HG03280 (cell line): ENCODE data around the gene U2AF2.

Experiments
- ATAC-seq: cut with Tn5 transposase; IDR thresholded peaks from one replicate; pipeline ENCODE4 v1.9.1; 2021; ENCODE audit warnings: mild to moderate bottlenecking, moderate library complexity; ENCODE audit not compliant: unreplicated experiment

U2AF2 gene

GRCh38 chr19:55654323-55654867 lies 440 bp upstream of the U2AF2 start:
- ATAC-seq, result peak; percentile 60

- ATAC-seq, result no peak
These were observed 809 bp downstream of the U2AF2 start for GRCh38 chr19:55655648-55656040.

- no peak for ATAC-seq
These were observed 1.7 kb downstream of the U2AF2 start for GRCh38 chr19:55656552-55656951.

GRCh38 chr19:55656988-55657747 lies 2.3 kb downstream of the U2AF2 start:
- no peak for ATAC-seq

GRCh38 chr19:55658846-55659459 lies 4.1 kb downstream of the U2AF2 start:
- no peak for ATAC-seq

- no peak for ATAC-seq
These were observed 5.0 kb downstream of the U2AF2 start for GRCh38 chr19:55659822-55660221.

GRCh38 chr19:55660404-55660803 lies 5.6 kb downstream of the U2AF2 start:
- no peak for ATAC-seq

- ATAC-seq, result no peak
These were observed 6.2 kb downstream of the U2AF2 start for GRCh38 chr19:55660991-55661390.

- no peak for ATAC-seq
These were observed 7.0 kb downstream of the U2AF2 start for GRCh38 chr19:55661826-55662225.

GRCh38 chr19:55663846-55664536 lies 9.2 kb downstream of the U2AF2 start:
- ATAC-seq, result no peak

- no peak for ATAC-seq
These were observed 11.6 kb downstream of the U2AF2 start for GRCh38 chr19:55666343-55667005.

GRCh38 chr19:55667006-55667381 lies 12.2 kb downstream of the U2AF2 start:
- no peak for ATAC-seq

GRCh38 chr19:55667511-55667910 lies 12.7 kb downstream of the U2AF2 start:
- ATAC-seq, result no peak

GRCh38 chr19:55667958-55668357 lies 13.1 kb downstream of the U2AF2 start:
- ATAC-seq, result no peak

- no peak for ATAC-seq
These were observed 13.9 kb downstream of the U2AF2 start for GRCh38 chr19:55668603-55669348.

GRCh38 chr19:55669418-55670279 lies 14.8 kb downstream of the U2AF2 start:
- ATAC-seq, result no peak

GRCh38 chr19:55670280-55671053 lies 15.6 kb downstream of the U2AF2 start:
- ATAC-seq, result no peak

- ATAC-seq, result no peak
These were observed 16.2 kb downstream of the U2AF2 start for GRCh38 chr19:55671054-55671378.

- no peak for ATAC-seq
These were observed 17.6 kb downstream of the U2AF2 start for GRCh38 chr19:55672418-55672817.
